Esophagus muscularis mucosa (tissue), 4 donors: ENCODE data around the gene NT5E.

ENCODE experiments used
- EP300 ChIP-seq: sonication (generic); formaldehyde crosslinking; IDR thresholded peaks from one replicate; pipeline ENCODE4 v1.6.1; 2017; ENCODE audit warnings: antibody characterized with exemption
- POLR2A ChIP-seq: fragments of 450-650 bp; IDR thresholded peaks from one replicate; pipeline ENCODE4 v1.6.1; 2017; ENCODE audit warnings: antibody characterized with exemption, moderate library complexity, mild to moderate bottlenecking, low read depth
- POLR2AphosphoS5 ChIP-seq, 2 donors: sonication (generic); formaldehyde crosslinking; IDR thresholded peaks; one replicate each; pipeline ENCODE4 v1.6.1; 2017; ENCODE audit warnings: antibody characterized with exemption in 2 of 2
- TF ChIP-seq, protein P1 (sequence below), 3 experiments: fragments of 200-600 bp in 2 of 3; fragments of 450-650 bp in 1 of 3; sonication (generic) in 2 of 3; IDR thresholded peaks; one replicate each; pipeline ENCODE4 v1.5.1; 2017 to 2019; ENCODE audit warnings: antibody characterized with exemption in 3 of 3, mild to moderate bottlenecking in 2 of 3, moderate library complexity in 1 of 3

DNA sequence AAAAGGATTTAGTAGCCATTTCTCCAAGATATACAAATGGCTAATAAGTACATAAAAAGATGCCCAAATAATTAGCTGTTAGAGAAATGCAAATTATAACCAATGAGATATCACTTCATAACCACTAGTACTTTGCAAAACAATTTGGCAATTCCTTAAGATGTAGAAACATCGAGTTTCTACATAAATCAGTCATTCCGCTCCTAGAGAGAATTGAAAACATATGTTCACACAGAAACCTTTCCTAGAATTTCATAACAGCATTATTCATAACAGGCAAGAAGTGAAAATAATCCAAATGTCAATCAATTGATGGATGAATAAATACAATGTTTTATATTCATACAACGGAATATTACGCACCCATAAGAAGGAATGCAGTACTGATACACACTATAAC lies 20.5 kb upstream of the NT5E start:
- TF ChIP-seq, protein P1, sequence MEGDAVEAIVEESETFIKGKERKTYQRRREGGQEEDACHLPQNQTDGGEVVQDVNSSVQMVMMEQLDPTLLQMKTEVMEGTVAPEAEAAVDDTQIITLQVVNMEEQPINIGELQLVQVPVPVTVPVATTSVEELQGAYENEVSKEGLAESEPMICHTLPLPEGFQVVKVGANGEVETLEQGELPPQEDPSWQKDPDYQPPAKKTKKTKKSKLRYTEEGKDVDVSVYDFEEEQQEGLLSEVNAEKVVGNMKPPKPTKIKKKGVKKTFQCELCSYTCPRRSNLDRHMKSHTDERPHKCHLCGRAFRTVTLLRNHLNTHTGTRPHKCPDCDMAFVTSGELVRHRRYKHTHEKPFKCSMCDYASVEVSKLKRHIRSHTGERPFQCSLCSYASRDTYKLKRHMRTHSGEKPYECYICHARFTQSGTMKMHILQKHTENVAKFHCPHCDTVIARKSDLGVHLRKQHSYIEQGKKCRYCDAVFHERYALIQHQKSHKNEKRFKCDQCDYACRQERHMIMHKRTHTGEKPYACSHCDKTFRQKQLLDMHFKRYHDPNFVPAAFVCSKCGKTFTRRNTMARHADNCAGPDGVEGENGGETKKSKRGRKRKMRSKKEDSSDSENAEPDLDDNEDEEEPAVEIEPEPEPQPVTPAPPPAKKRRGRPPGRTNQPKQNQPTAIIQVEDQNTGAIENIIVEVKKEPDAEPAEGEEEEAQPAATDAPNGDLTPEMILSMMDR (IDR thresholded peaks at IDR 0.05), result no peak
- TF ChIP-seq POLR2AphosphoS5 (IDR thresholded peaks at IDR 0.05) (no peak), EP300 (no peak), POLR2A (no peak)
